HepG2 (cell line): ENCODE results near the gene NT5M. TPM values are rescaled to one million over a fixed set of nuclear protein-coding genes. Genes with fewer than 3 reads are reported as not detected.

Experiments
- ATAC-seq: fragments of 200-7000 bp; cut with Tn5 transposase; 3 replicates; pipeline ENCODE4 v1.9.1; 2020; ENCODE audit warnings: mild to moderate bottlenecking, moderate library complexity
- BruUV-seq: library from RNA; stranded (reverse); fragments of 400-500 nt; replicated peaks from 2 replicates; lab custom pipeline; 2021; lab: Mats Ljungman, UMichigan
- CTCF ChIA-PET: fragments of 300-600 bp; formaldehyde crosslinking; extraction: SDS; loops from one replicate; lab custom pipeline; 2021; ENCODE audit warnings: low total read pairs, inconsistent platforms, low intra/inter-chr PET ratio; lab: Yijun Ruan, JAX
- POLR2A ChIA-PET: fragments of 350-600 bp; sonication (Branson Sonifier 250); formaldehyde crosslinking; loops from one replicate; lab custom pipeline; 2020; ENCODE audit warnings: antibody characterized with exemption, inconsistent platforms; lab: Yijun Ruan, JAX
- DNase-seq: peaks from one replicate; pipeline ENCODE4 v3.0.0-alpha.2; 2015; ENCODE audit warnings: low spot score
- FAIRE-seq: peaks from 3 replicates; lab custom pipeline; 2011; peaks lifted over from hg19 to GRCh38; lab: Jason Lieb, UNC
- H2AFZ ChIP-seq: one replicate; pipeline ENCODE4 v1.6.1; 2011; ENCODE audit warnings: low read length, inconsistent platforms
- H3K27ac ChIP-seq: fragments of 300-600 bp; 3 replicates; pipeline ENCODE4 v1.8.0; 2011; ENCODE audit warnings: mixed run types, mild to moderate bottlenecking, mixed read lengths, low read length, inconsistent platforms; ENCODE audit not compliant: insufficient read depth; ENCODE audit errors: extremely low read length
- H3K27me3 ChIP-seq, 2 experiments: fragments of 200-600 bp in 1 of 2; 2 replicates in 1 of 2; 3 replicates in 1 of 2; pipeline versions ENCODE4 v1.6.0 to v1.8.0; 2011; ENCODE audit warnings: low read length in 2 of 2, mild to moderate bottlenecking in 2 of 2, moderate library complexity in 2 of 2, inconsistent platforms in 1 of 2; ENCODE audit not compliant: insufficient read depth in 2 of 2, control insufficient read depth in 1 of 2
- H3K36me3 ChIP-seq, 2 experiments: fragments of 200-600 bp in 1 of 2; replicated peaks in 1 of 2; 2 replicates in 1 of 2; 3 replicates in 1 of 2; pipeline versions ENCODE4 v1.5.1 to v1.8.0; 2011; ENCODE audit warnings: low read length in 2 of 2, inconsistent platforms in 1 of 2; ENCODE audit not compliant: insufficient read depth in 2 of 2, control insufficient read depth in 1 of 2
- H3K4me1 ChIP-seq: 2 replicates; pipeline ENCODE4 v1.5.1; 2012; ENCODE audit warnings: low read length, inconsistent platforms; ENCODE audit not compliant: insufficient read depth
- H3K4me2 ChIP-seq: 2 replicates; pipeline ENCODE4 v1.6.0; 2011; ENCODE audit warnings: low read depth, low read length, inconsistent platforms
- H3K4me3 ChIP-seq, 3 experiments: fragments of 200-600 bp in 1 of 3; sonication (generic), shearing (Covaris generic) in 1 of 3; replicated peaks in 1 of 3; 2 replicates each; pipeline ENCODE4 v1.5.1; 2011 to 2016; ENCODE audit warnings: low read length in 3 of 3, inconsistent platforms in 2 of 3, low read depth in 2 of 3, mild to moderate bottlenecking in 2 of 3, control low read depth in 1 of 3, mixed read lengths in 1 of 3; ENCODE audit not compliant: insufficient read depth in 1 of 3
- H3K79me2 ChIP-seq: one replicate; pipeline ENCODE4 v1.6.1; 2011; ENCODE audit warnings: low read length, inconsistent platforms; ENCODE audit not compliant: insufficient read depth
- H3K9ac ChIP-seq: 2 replicates; pipeline ENCODE4 v1.6.0; 2011; ENCODE audit warnings: mild to moderate bottlenecking, low read depth, low read length, inconsistent platforms; ENCODE audit not compliant: insufficient read depth
- H3K9me3 ChIP-seq: 2 replicates; pipeline ENCODE4 v1.5.1; 2012; ENCODE audit warnings: mild to moderate bottlenecking, low read length
- H4K20me1 ChIP-seq: 2 replicates; pipeline ENCODE4 v1.6.0; 2011; ENCODE audit warnings: inconsistent platforms, mild to moderate bottlenecking, low read length, moderate library complexity; ENCODE audit not compliant: insufficient read depth
- ARID2 ChIP-seq: sonication (generic); formaldehyde crosslinking; IDR thresholded peaks from 2 replicates; pipeline ENCODE4 v1.8.1; 2022; ENCODE audit warnings: mild to moderate bottlenecking, missing genetic modification reagents, borderline replicate concordance
- JUN ChIP-seq: sonication (generic); formaldehyde crosslinking; IDR thresholded peaks from 2 replicates; pipeline ENCODE4 v1.4.0; 2020; ENCODE audit warnings: mild to moderate bottlenecking, missing genetic modification reagents
- KMT2B ChIP-seq: IDR thresholded peaks from 2 replicates; pipeline ENCODE4 v1.6.1; 2016; ENCODE audit warnings: missing genetic modification reagents, missing compliant biosample characterization
- NFE2L2 ChIP-seq: fragments of 150-350 bp; IDR thresholded peaks from 2 replicates; pipeline ENCODE4 v1.6.1; 2014; ENCODE audit warnings: low read length
- SP4 ChIP-seq: sonication (generic); formaldehyde crosslinking; IDR thresholded peaks from 2 replicates; pipeline ENCODE4 v1.8.1; 2023; ENCODE audit warnings: mild to moderate bottlenecking, missing genetic modification reagents
- TSC22D2 ChIP-seq: sonication (generic); formaldehyde crosslinking; IDR thresholded peaks from 2 replicates; pipeline ENCODE4 v1.5.1; 2020; ENCODE audit warnings: missing genetic modification reagents, mild to moderate bottlenecking, borderline replicate concordance
- ZMYM4 ChIP-seq: sonication (generic); formaldehyde crosslinking; IDR thresholded peaks from 2 replicates; pipeline ENCODE4 v1.8.1; 2023; ENCODE audit warnings: mild to moderate bottlenecking, missing genetic modification reagents
- ZNF33B ChIP-seq: sonication (generic); formaldehyde crosslinking; IDR thresholded peaks from 2 replicates; pipeline ENCODE4 v1.5.1; 2020; ENCODE audit warnings: mild to moderate bottlenecking, missing genetic modification reagents
- ZNF484 ChIP-seq: sonication (generic); formaldehyde crosslinking; IDR thresholded peaks from 2 replicates; pipeline ENCODE4 v1.5.1; 2020; ENCODE audit warnings: mild to moderate bottlenecking, low read depth, missing genetic modification reagents, borderline replicate concordance
- WGBS: methylation state at CpG from one replicate; pipeline ENCODE4 v1.1.6; 2017; ENCODE audit warnings: low lambda C conversion rate; 5-methylcytosine and 5-hydroxymethylcytosine counted together
- in situ Hi-C: cut with HindIII; loops from 2 replicates; pipeline ENCODE4 v1.10.0; 2017; ENCODE audit warnings: low pct_unique_long_range_greater_than_20kb; ENCODE audit not compliant: extremely low pct_ligation_motif_present
- intact Hi-C: fragments of 100-400 bp; cut with micrococcal nuclease; formaldehyde crosslinking; loops from one replicate; pipeline ENCODE4 v1.10.0; 2022; ENCODE audit not compliant: unreplicated experiment
- polyA plus RNA-seq, 8 experiments: library from polyadenylated mRNA; depleted of rRNA in 3 of 8; stranded (reverse) in 7 of 8; unstranded in 1 of 8; fragments of >200 nt; fragmentation: Illumina TruSeq in 4 of 8; extraction: Trizol in 4 of 8; gene quantifications; 2 replicates each; pipeline versions ENCODE4 v1.2.1 to v1.2.3, GENCODE V29; 2011 to 2016; ENCODE audit warnings: low read depth in 4 of 8, missing spikeins in 1 of 8, mixed read lengths in 1 of 8; ENCODE audit not compliant: insufficient read depth in 1 of 8
- total RNA-seq, 5 experiments: library from RNA; depleted of rRNA; stranded (reverse); fragments of >200 nt; fragmentation: Illumina TruSeq; extraction: Trizol; gene quantifications; 2 replicates each; pipeline ENCODE4 v1.2.3, GENCODE V29; 2016; ENCODE audit warnings: low read depth in 1 of 5
- TF ChIP-seq, protein P1 (sequence below): sonication (generic); formaldehyde crosslinking; conservative IDR thresholded peaks from 2 replicates; pipeline ENCODE4 v1.4.0; 2020; ENCODE audit warnings: missing genetic modification reagents

Gene NT5M
- total and polyA plus RNA-seq, 2 of the 13 experiments (the other 11 are each of a cell fraction or from before 2014, with no cell fraction given), result 0.55 to 0.78 TPM

DNA sequence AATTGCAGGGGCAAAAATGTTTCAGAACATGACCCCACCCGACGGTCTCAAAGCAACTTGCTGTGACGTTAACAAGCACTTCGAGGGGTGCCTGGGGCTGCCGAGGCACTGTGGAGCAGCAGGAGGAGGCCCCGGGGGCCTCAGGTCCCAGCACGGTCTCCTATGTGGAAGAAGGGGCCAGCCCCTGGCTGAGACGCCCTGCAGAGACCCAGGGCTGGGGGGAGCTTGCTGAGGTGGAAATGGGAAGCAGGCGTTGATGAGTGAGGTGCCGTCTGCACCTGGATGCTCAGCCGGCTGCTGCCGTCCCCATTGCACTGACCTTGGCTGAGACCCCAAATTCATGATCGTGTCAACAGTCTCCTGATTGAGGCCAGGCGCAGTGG, 46.5 kb downstream of the NT5M start:
- intact Hi-C loops, result no loop called here
- TF ChIP-seq ZNF484, result no peak
- TF ChIP-seq, protein P1, sequence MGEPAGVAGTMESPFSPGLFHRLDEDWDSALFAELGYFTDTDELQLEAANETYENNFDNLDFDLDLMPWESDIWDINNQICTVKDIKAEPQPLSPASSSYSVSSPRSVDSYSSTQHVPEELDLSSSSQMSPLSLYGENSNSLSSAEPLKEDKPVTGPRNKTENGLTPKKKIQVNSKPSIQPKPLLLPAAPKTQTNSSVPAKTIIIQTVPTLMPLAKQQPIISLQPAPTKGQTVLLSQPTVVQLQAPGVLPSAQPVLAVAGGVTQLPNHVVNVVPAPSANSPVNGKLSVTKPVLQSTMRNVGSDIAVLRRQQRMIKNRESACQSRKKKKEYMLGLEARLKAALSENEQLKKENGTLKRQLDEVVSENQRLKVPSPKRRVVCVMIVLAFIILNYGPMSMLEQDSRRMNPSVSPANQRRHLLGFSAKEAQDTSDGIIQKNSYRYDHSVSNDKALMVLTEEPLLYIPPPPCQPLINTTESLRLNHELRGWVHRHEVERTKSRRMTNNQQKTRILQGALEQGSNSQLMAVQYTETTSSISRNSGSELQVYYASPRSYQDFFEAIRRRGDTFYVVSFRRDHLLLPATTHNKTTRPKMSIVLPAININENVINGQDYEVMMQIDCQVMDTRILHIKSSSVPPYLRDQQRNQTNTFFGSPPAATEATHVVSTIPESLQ (CRISPR knock-in tag), result no peak
- TF ChIP-seq SP4, result no peak
- no peak for TF ChIP-seq ZNF33B (CRISPR knock-in tag)
- no peak for TF ChIP-seq JUN (CRISPR knock-in tag)
- no peak for TF ChIP-seq TSC22D2
- no peak for TF ChIP-seq ZMYM4 (CRISPR knock-in tag)
- TF ChIP-seq KMT2B (CRISPR knock-in tag), result no peak
- no peak for TF ChIP-seq ARID2 (CRISPR knock-in tag)
- TF ChIP-seq NFE2L2, result no peak
- Histone ChIP-seq H3K4me2 (peak overlapping the region; percentile 34; the same call in 1 of the 2 replicates), H2AFZ (no peak overlapping the region), H3K4me3 (no peak overlapping the region), H4K20me1 (no peaks in the 10 kb centered on the region), H3K9ac (no peak overlapping the region), H3K27me3 (peaks cover 0 to 37% of the 10 kb centered on the region in 2 experiments), H3K36me3 (no peaks in the 10 kb centered on the region), H3K79me2 (no peaks in the 10 kb centered on the region), H3K27ac (no peak overlapping the region), H3K9me3 (no peaks in the 10 kb centered on the region), H3K4me1 (peaks cover 78% of the 10 kb centered on the region)
- BruUV-seq, result no TSS peak
- in situ Hi-C loops, result no loop called here
- ChIA-PET POLR2A (interaction anchor here (1.5 to 4.1 kb wide), 2 partner anchors 146 to 242 kb away, joined by 6 to 15 read pairs; partner anchors contain the start of genes PEMT and RASD1), CTCF (no interaction called here)
- DNase-seq, result no peak
- FAIRE-seq, result no peak
- ATAC-seq, result no peak
- 19% methylated on average over 12 of the region's 14 CpGs for WGBS
